ENCODE data around the gene EPHA8. TPM values are rescaled to one million over a fixed set of nuclear protein-coding genes. Genes with fewer than 3 reads are reported as not detected.

The EPHA8 gene
- total RNA-seq, 2 donors from 2014 or later = not detected

GRCh38 chr1:22544606-22545005 is 18.7 kb upstream of the EPHA8 start:
- no peaks in the 10 kb centered on the region for H3K4me1 ChIP-seq
- no peak overlapping the region for H3K4me3 ChIP-seq
- no peak for DNase-seq (ENCODE audit: low spot score)
- no peak for TF ChIP-seq CTCF (IDR thresholded peaks at IDR 0.05)
- no peaks in the 10 kb centered on the region for H3K9me3 ChIP-seq
- H3K36me3 ChIP-seq = no peaks in the 10 kb centered on the region
- no peak overlapping the region for H3K27ac ChIP-seq
- no peaks in the 10 kb centered on the region for H3K27me3 ChIP-seq

DNA sequence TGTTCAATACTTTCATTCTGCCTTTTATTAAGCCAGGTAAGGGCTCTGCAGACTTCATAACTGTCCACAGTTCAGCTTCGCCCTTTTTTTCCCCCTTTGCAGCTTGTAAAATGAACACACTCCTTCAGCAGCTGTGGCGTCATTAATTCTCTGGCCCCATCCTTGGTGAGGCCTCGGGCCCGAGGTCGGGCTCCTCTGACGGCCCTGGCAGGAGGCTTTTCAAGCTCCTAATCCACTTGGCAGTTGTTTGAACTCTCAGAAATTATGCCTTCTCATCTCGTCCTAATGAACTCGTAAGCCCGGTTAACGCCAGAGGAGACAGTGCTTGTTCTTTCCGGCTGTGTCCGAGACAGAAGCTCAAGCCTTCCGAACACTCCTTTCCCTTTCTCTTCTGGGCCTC is 18.1 kb upstream of the EPHA8 start:
- no peak for TF ChIP-seq CTCF (IDR thresholded peaks at IDR 0.05)

DNA sequence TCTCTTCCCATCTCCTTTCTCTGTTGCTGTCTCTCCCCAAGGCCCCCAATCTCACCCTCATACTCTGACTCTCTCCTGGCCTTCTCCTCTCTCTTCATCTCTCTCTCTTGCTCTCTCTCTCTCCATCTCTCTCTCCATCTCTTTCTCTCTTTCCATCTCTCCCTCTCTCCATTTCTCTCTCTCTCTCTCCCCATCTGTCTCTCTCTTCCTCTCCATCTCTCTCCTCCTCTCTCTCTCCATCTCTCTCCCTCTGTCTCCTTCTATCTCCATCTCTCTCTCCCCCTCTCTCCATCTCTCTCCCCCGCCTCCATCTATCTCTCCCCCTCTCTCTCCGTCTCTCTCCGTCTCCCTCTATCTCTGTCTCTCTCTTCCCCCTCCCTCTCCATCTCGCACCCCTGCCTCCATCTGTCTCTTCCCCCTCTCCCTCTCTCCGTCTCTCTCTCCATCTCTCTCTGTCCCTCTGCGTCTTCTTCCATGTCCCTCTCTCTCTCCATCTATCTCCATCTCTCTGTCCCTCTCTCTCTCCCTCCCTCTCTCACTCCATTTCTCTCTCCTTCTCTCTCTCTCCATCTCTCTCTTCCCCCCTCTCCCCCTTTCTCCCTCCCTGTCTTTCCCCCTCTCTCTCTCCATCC is 16.0 kb upstream of the EPHA8 start:
- Histone ChIP-seq H3K27me3 (no peaks in the 10 kb centered on the region), H3K4me3 (no peak overlapping the region), H3K36me3 (no peaks in the 10 kb centered on the region), H3K27ac (no peak overlapping the region), H3K4me1 (no peaks in the 10 kb centered on the region), H3K9me3 (no peaks in the 10 kb centered on the region)
- TF ChIP-seq CTCF (IDR thresholded peaks at IDR 0.05) = no peak
- no peak for DNase-seq (ENCODE audit: low spot score)

More for the DNA sequence above, 18.1 kb upstream of the EPHA8 start:
- DNase-seq (ENCODE audit: low spot score) = no peak
- Histone ChIP-seq H3K4me3 (no peak overlapping the region), H3K4me1 (no peaks in the 10 kb centered on the region), H3K9me3 (no peaks in the 10 kb centered on the region), H3K27ac (no peak overlapping the region), H3K27me3 (no peaks in the 10 kb centered on the region), H3K36me3 (no peaks in the 10 kb centered on the region)

- no peaks in the 10 kb centered on the region for H3K36me3 ChIP-seq
- no peak for TF ChIP-seq CTCF (IDR thresholded peaks at IDR 0.05)
- no peaks in the 10 kb centered on the region for H3K9me3 ChIP-seq
- H3K27me3 ChIP-seq = no peaks in the 10 kb centered on the region
- H3K27ac ChIP-seq = no peak overlapping the region
- H3K4me1 ChIP-seq = no peaks in the 10 kb centered on the region
- DNase-seq (ENCODE audit: low spot score) = no peak
- no peak overlapping the region for H3K4me3 ChIP-seq
These were observed 15.3 kb upstream of the EPHA8 start for GRCh38 chr1:22547818-22548462.

- Histone ChIP-seq H3K27ac (no peak overlapping the region), H3K9me3 (no peaks in the 10 kb centered on the region), H3K27me3 (no peaks in the 10 kb centered on the region), H3K36me3 (no peaks in the 10 kb centered on the region), H3K4me1 (peaks cover 0 to under 1% of the 10 kb centered on the region in 2 donors), H3K4me3 (no peak overlapping the region)
- no peak for DNase-seq (ENCODE audit: low spot score)
- TF ChIP-seq CTCF (IDR thresholded peaks at IDR 0.05) = no peak
These were observed 13.3 kb upstream of the EPHA8 start for GRCh38 chr1:22550021-22550420.

Data from right atrium auricular region (tissue), 2 donors.